ENCODE measurements around the gene SULT1E1. TPM values are rescaled to one million over a fixed set of nuclear protein-coding genes. Genes with fewer than 3 reads are reported as not detected.

The SULT1E1 gene
- total RNA-seq, 1 experiment from 2014 or later = not detected

GRCh38 chr4:69793732-69794131 is 66.2 kb downstream of the SULT1E1 start:
- no peak overlapping the region for H3K4me3 Mint-ChIP-seq
- no peaks in the 10 kb centered on the region for H3K27me3 Mint-ChIP-seq (ENCODE audit: low read depth)
- ATAC-seq (no peak), DNase-seq (ENCODE audit: low spot score) (no peak)
- H3K9me3 Mint-ChIP-seq = no peaks in the 10 kb centered on the region
- H3K36me3 Mint-ChIP-seq = no peaks in the 10 kb centered on the region
- CTCF ChIA-PET = no interaction called here
- no peak overlapping the region for H3K27ac Mint-ChIP-seq
- POLR2A ChIA-PET = no interaction called here
- H3K4me1 Mint-ChIP-seq = no peaks in the 10 kb centered on the region
- TF ChIP-seq E2F5 (CRISPR knock-in tag; IDR thresholded peaks at IDR 0.05) = no peak
- no peak for TF ChIP-seq NR3C1 (CRISPR knock-in tag; conservative IDR thresholded peaks at IDR 0.05; ENCODE audit: low read depth)
- no peak for TF ChIP-seq MYBL2 (CRISPR knock-in tag; IDR thresholded peaks at IDR 0.05)
- TF ChIP-seq ETV6 (CRISPR knock-in tag; IDR thresholded peaks at IDR 0.05) = no peak
- TF ChIP-seq ARID4B (CRISPR knock-in tag; IDR thresholded peaks at IDR 0.05; ENCODE audit: borderline replicate concordance) = no peak
- TF ChIP-seq RELA (CRISPR knock-in tag; IDR thresholded peaks at IDR 0.05; ENCODE audit: borderline replicate concordance) = no peak
- TF ChIP-seq, protein P1, sequence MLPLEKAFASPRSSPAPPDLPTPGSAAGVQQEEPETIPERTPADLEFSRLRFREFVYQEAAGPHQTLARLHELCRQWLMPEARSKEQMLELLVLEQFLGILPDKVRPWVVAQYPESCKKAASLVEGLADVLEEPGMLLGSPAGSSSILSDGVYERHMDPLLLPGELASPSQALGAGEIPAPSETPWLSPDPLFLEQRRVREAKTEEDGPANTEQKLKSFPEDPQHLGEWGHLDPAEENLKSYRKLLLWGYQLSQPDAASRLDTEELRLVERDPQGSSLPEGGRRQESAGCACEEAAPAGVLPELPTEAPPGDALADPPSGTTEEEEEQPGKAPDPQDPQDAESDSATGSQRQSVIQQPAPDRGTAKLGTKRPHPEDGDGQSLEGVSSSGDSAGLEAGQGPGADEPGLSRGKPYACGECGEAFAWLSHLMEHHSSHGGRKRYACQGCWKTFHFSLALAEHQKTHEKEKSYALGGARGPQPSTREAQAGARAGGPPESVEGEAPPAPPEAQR (CRISPR knock-in tag; IDR thresholded peaks at IDR 0.05) = no peak

Other genes with a start within 250 kb of the SULT1E1 start
- not detected in 3 replicates for gene UGT2A2, start 220.5 kb downstream of the SULT1E1 start, total RNA-seq (2021)
- 0.34 to 0.81 TPM (median 0.44 TPM) in 3 replicates for gene UGT2A1, start 206.9 kb downstream of the SULT1E1 start, total RNA-seq (2021)
- gene SULT1B1, start 99.5 kb downstream of the SULT1E1 start, total RNA-seq (2021) = 0.02 to 0.14 TPM (median 0.04 TPM) in 3 replicates
- not detected in 3 replicates for gene CSN1S1, start 70.9 kb upstream of the SULT1E1 start, total RNA-seq (2021)
- gene CSN2, start 105.6 kb upstream of the SULT1E1 start, total RNA-seq (2021) = not detected in 3 replicates
- not detected in 3 replicates for gene STATH, start 135.8 kb upstream of the SULT1E1 start, total RNA-seq (2021)
- gene HTN3, start 168.3 kb upstream of the SULT1E1 start, total RNA-seq (2021) = not detected in 3 replicates
- not detected in 3 replicates for gene HTN1, start 190.3 kb upstream of the SULT1E1 start, total RNA-seq (2021)